GM21717 (cell line): Measurements from ENCODE around the gene GDPD5.

Source experiments
- ATAC-seq: cut with Tn5 transposase; IDR thresholded peaks from one replicate; pipeline ENCODE4 v1.9.1; 2021; ENCODE audit warnings: mild to moderate bottlenecking, moderate library complexity; ENCODE audit not compliant: unreplicated experiment

Gene GDPD5

GRCh38 chr11:75525433-75526191 lies at the start of gene GDPD5:
Gene GDPD5 (minus strand): TSS chr11:75525941. CDS start chr11:75477735, 48,206 bp downstream.
- ATAC-seq: peak; percentile 56

GRCh38 chr11:75574698-75575602 lies 49.2 kb upstream of the GDPD5 start:
- no peak for ATAC-seq

- no peak for ATAC-seq
Observed at GRCh38 chr11:75572744-75573143, 47.0 kb upstream of the GDPD5 start.

GRCh38 chr11:75571625-75572024 lies 45.9 kb upstream of the GDPD5 start:
- ATAC-seq: no peak

- no peak for ATAC-seq
Observed at GRCh38 chr11:75570559-75571139, 44.9 kb upstream of the GDPD5 start.

- no peak for ATAC-seq
Observed at GRCh38 chr11:75568616-75569219, 43.0 kb upstream of the GDPD5 start.

GRCh38 chr11:75567971-75568370 lies 42.2 kb upstream of the GDPD5 start:
- no peak for ATAC-seq

GRCh38 chr11:75566763-75567279 lies 41.1 kb upstream of the GDPD5 start:
- no peak for ATAC-seq

GRCh38 chr11:75565916-75566762 lies 40.4 kb upstream of the GDPD5 start:
- ATAC-seq: no peak

- ATAC-seq: no peak
Observed at GRCh38 chr11:75565221-75565814, 39.6 kb upstream of the GDPD5 start.

GRCh38 chr11:75563978-75564552 lies 38.3 kb upstream of the GDPD5 start:
- no peak for ATAC-seq

- no peak for ATAC-seq
Observed at GRCh38 chr11:75563501-75563977, 37.8 kb upstream of the GDPD5 start.

- ATAC-seq: no peak
Observed at GRCh38 chr11:75562836-75563484, 37.2 kb upstream of the GDPD5 start.

- peak; percentile 57 for ATAC-seq
Observed at GRCh38 chr11:75562048-75562835, 36.5 kb upstream of the GDPD5 start, which contains the start of gene SERPINH1. Gene SERPINH1 (plus strand): TSS chr11:75562253. CDS start chr11:75566350, 4,097 bp downstream.

GRCh38 chr11:75561426-75562047 lies 35.8 kb upstream of the GDPD5 start:
- peak; percentile 10 for ATAC-seq

- no peak for ATAC-seq
Observed at GRCh38 chr11:75560644-75561043, 34.9 kb upstream of the GDPD5 start.
